H1 (cell line): ENCODE results near the gene RNU6-1. TPM values are rescaled to one million over a fixed set of nuclear protein-coding genes. Genes with fewer than 3 reads are reported as not detected.

Experiments used
- CTCF ChIA-PET: fragments of 300-600 bp; sonication (Branson Sonifier 250); formaldehyde crosslinking; loops from one replicate; lab custom pipeline; 2021; ENCODE audit not compliant: partially characterized antibody; lab: Charles Lee
- POLR2A ChIA-PET: fragments of 300-600 bp; sonication (Branson Sonifier 250); formaldehyde crosslinking; loops from one replicate; lab custom pipeline; 2021; ENCODE audit warnings: inconsistent platforms; ENCODE audit not compliant: partially characterized antibody; lab: Charles Lee
- DNase-seq, 2 experiments: peaks; one replicate each; pipeline versions ENCODE4 v3.0.0 to v3.0.0-alpha.2; 2010 to 2022; ENCODE audit warnings: low spot score in 2 of 2, low read depth in 1 of 2, mixed read lengths in 1 of 2
- FAIRE-seq: peaks from 2 replicates; lab custom pipeline; 2011; peaks lifted over from hg19 to GRCh38; lab: Jason Lieb, UNC
- H2AFZ ChIP-seq: 2 replicates; pipeline ENCODE4 v1.8.1; 2012; ENCODE audit warnings: low read length, inconsistent platforms
- H2AK5ac ChIP-seq: 2 replicates; pipeline ENCODE4 v1.6.1; 2013; ENCODE audit warnings: low read depth, low read length
- H2BK120ac ChIP-seq: replicated peaks from 2 replicates; pipeline ENCODE3; 2013; ENCODE audit warnings: low read depth, low read length, inconsistent platforms
- H2BK12ac ChIP-seq: 2 replicates; pipeline ENCODE4 v1.6.1; 2013; ENCODE audit warnings: low read depth, low read length
- H2BK15ac ChIP-seq: 2 replicates; pipeline ENCODE4 v1.6.1; 2013; ENCODE audit warnings: low read length
- H2BK20ac ChIP-seq: 2 replicates; pipeline ENCODE4 v1.6.1; 2013; ENCODE audit warnings: low read length
- H2BK5ac ChIP-seq: 2 replicates; pipeline ENCODE4 v1.6.1; 2013; ENCODE audit warnings: low read depth, low read length
- H3K14ac ChIP-seq: 2 replicates; pipeline ENCODE4 v1.6.1; 2013; ENCODE audit warnings: inconsistent platforms; ENCODE audit not compliant: insufficient read length
- H3K18ac ChIP-seq: 2 replicates; pipeline ENCODE4 v1.6.1; 2013; ENCODE audit warnings: low read length; ENCODE audit errors: extremely low read depth
- H3K23ac ChIP-seq: 2 replicates; pipeline ENCODE4 v1.6.1; 2013; ENCODE audit warnings: inconsistent platforms; ENCODE audit not compliant: insufficient read length
- H3K23me2 ChIP-seq: 2 replicates; pipeline ENCODE4 v1.6.1; 2013; ENCODE audit warnings: low read depth, low read length
- H3K27ac ChIP-seq: 2 replicates; pipeline ENCODE4 v1.6.1; 2011; ENCODE audit warnings: low read depth, low read length, inconsistent platforms
- H3K27me3 ChIP-seq, 4 experiments: replicated peaks in 1 of 4; 1 replicate in 1 of 4; 2 replicates in 3 of 4; pipeline versions ENCODE4 v1.6.1 to v1.8.1; 2011 to 2013; ENCODE audit warnings: low read length in 3 of 4, mild to moderate bottlenecking in 3 of 4, inconsistent platforms in 2 of 4, mixed read lengths in 2 of 4, moderate library complexity in 1 of 4; ENCODE audit not compliant: control insufficient read depth in 3 of 4, insufficient read depth in 3 of 4; ENCODE audit errors: extremely low read depth in 1 of 4
- H3K36me3 ChIP-seq, 4 experiments: 2 replicates each; pipeline versions ENCODE4 v1.6.1 to v1.8.1; 2011 to 2013; ENCODE audit warnings: mild to moderate bottlenecking in 4 of 4, low read length in 3 of 4, moderate library complexity in 2 of 4, control low read depth in 1 of 4, inconsistent platforms in 1 of 4; ENCODE audit not compliant: insufficient read depth in 4 of 4, control insufficient read depth in 2 of 4
- H3K4ac ChIP-seq: replicated peaks from 2 replicates; pipeline ENCODE3; 2013; ENCODE audit warnings: low read length, low read depth, mixed read lengths, inconsistent platforms; ENCODE audit not compliant: insufficient read length
- H3K4me1 ChIP-seq, 4 experiments: replicated peaks in 1 of 4; 1 replicate in 1 of 4; 2 replicates in 3 of 4; pipeline versions ENCODE4 v1.6.1 to v1.8.1; 2011 to 2013; ENCODE audit warnings: low read length in 3 of 4, inconsistent platforms in 2 of 4, mixed read lengths in 1 of 4; ENCODE audit not compliant: insufficient read depth in 4 of 4, control insufficient read depth in 3 of 4
- H3K4me2 ChIP-seq, 2 experiments: 2 replicates each; pipeline versions ENCODE4 v1.6.1 to v1.8.1; 2011 to 2013; ENCODE audit warnings: low read depth in 2 of 2, low read length in 2 of 2, control low read depth in 1 of 2, inconsistent platforms in 1 of 2, mild to moderate bottlenecking in 1 of 2; ENCODE audit not compliant: insufficient read depth in 1 of 2
- H3K4me3 ChIP-seq, 4 experiments: fragments of 200-600, 300-600 bp in 1 of 4; sonication (generic), shearing (Covaris generic), sonication (Bioruptor Twin) in 1 of 4; 2 replicates each; pipeline versions ENCODE4 v1.5.1 to v1.8.1; 2011 to 2016; ENCODE audit warnings: low read length in 4 of 4, low read depth in 3 of 4, control low read depth in 2 of 4, inconsistent platforms in 2 of 4, mild to moderate bottlenecking in 2 of 4, mixed read lengths in 1 of 4, moderate library complexity in 1 of 4; ENCODE audit not compliant: insufficient read depth in 2 of 4; ENCODE audit errors: extremely low read depth in 1 of 4
- H3K56ac ChIP-seq: replicated peaks from 2 replicates; pipeline ENCODE3; 2013; ENCODE audit warnings: low read depth, mild to moderate bottlenecking, mixed read lengths, low read length, inconsistent platforms; ENCODE audit not compliant: insufficient read length
- H3K79me1 ChIP-seq: 2 replicates; pipeline ENCODE4 v1.6.1; 2013; ENCODE audit warnings: low read depth, low read length, control low read depth
- H3K79me2 ChIP-seq, 2 experiments: 2 replicates each; pipeline versions ENCODE4 v1.6.1 to v1.8.1; 2012 to 2013; ENCODE audit warnings: low read length in 2 of 2, mild to moderate bottlenecking in 2 of 2, inconsistent platforms in 1 of 2; ENCODE audit not compliant: insufficient read depth in 2 of 2, control insufficient read depth in 1 of 2
- H3K9ac ChIP-seq, 4 experiments: replicated peaks in 1 of 4; 1 replicate in 1 of 4; 2 replicates in 3 of 4; pipeline versions ENCODE4 v1.6.1 to v1.8.1; 2011 to 2013; ENCODE audit warnings: low read depth in 3 of 4, low read length in 3 of 4, control low read depth in 2 of 4, mild to moderate bottlenecking in 2 of 4, moderate library complexity in 2 of 4, inconsistent platforms in 1 of 4; ENCODE audit errors: extremely low read depth in 1 of 4
- H3K9me3 ChIP-seq, 2 experiments: 2 replicates each; pipeline versions ENCODE4 v1.6.1 to v1.8.1; 2012 to 2013; ENCODE audit warnings: mild to moderate bottlenecking in 2 of 2, moderate library complexity in 2 of 2, control low read depth in 1 of 2, inconsistent platforms in 1 of 2, low read depth in 1 of 2, low read length in 1 of 2, mixed read lengths in 1 of 2; ENCODE audit not compliant: insufficient read depth in 2 of 2
- H4K20me1 ChIP-seq, 2 experiments: replicated peaks in 1 of 2; 2 replicates each; pipeline versions ENCODE3 to v1.8.1; 2011 to 2013; ENCODE audit warnings: inconsistent platforms in 2 of 2, low read length in 2 of 2, mild to moderate bottlenecking in 1 of 2; ENCODE audit not compliant: insufficient read depth in 2 of 2, control insufficient read depth in 1 of 2
- H4K5ac ChIP-seq: 2 replicates; pipeline ENCODE4 v1.6.1; 2013; ENCODE audit warnings: low read length, low read depth, mixed read lengths, inconsistent platforms; ENCODE audit not compliant: insufficient read length
- H4K8ac ChIP-seq: 2 replicates; pipeline ENCODE4 v1.8.0; 2013; ENCODE audit warnings: mild to moderate bottlenecking, moderate library complexity, low read length, inconsistent platforms; ENCODE audit not compliant: insufficient read depth; ENCODE audit errors: extremely low read depth
- H4K91ac ChIP-seq: replicated peaks from 2 replicates; pipeline ENCODE3; 2013; ENCODE audit warnings: low read length, mixed read lengths, inconsistent platforms; ENCODE audit not compliant: insufficient read length
- KDM1A ChIP-seq: fragments of 200-600, 300-600 bp; sonication (generic); IDR thresholded peaks from 2 replicates; pipeline ENCODE4 v1.7.1; 2016; ENCODE audit warnings: mild to moderate bottlenecking, low read length, borderline replicate concordance
- RBBP5 ChIP-seq: IDR thresholded peaks from 2 replicates; pipeline ENCODE4 v1.7.1; 2012; ENCODE audit warnings: low read depth, mild to moderate bottlenecking, inconsistent platforms, low read length, moderate library complexity, borderline replicate concordance
- RNF2 ChIP-seq: fragments of 200-900, 300-1000 bp; sonication (generic); IDR thresholded peaks from 2 replicates; pipeline ENCODE4 v1.7.1; 2016; ENCODE audit warnings: borderline replicate concordance, low read depth, mild to moderate bottlenecking, antibody characterized with exemption, low read length; ENCODE audit not compliant: poor library complexity, severe bottlenecking; ENCODE audit errors: missing control alignments
- SIN3A ChIP-seq, 2 experiments: IDR thresholded peaks in 1 of 2; conservative IDR thresholded peaks in 1 of 2; 2 replicates each; pipeline ENCODE4 v1.6.1; 2011 to 2012; ENCODE audit warnings: low read length in 2 of 2, improper control_type of control experiment in 1 of 2, low read depth in 1 of 2, mild to moderate bottlenecking in 1 of 2
- TAF1 ChIP-seq: IDR thresholded peaks from 2 replicates; pipeline ENCODE4 v1.6.1; 2011; ENCODE audit warnings: mild to moderate bottlenecking, low read depth, low read length
- WGBS, 2 experiments: shearing (Covaris generic) in 1 of 2; methylation state at CpG; one replicate each; pipeline versions ENCODE4 v1.1.6 to v1.1.7; 2013 to 2015; ENCODE audit warnings: low lambda C conversion rate in 2 of 2, mixed read lengths in 2 of 2, inconsistent platforms in 1 of 2, low coverage in 1 of 2, missing lambda C conversion rate in 1 of 2; ENCODE audit not compliant: insufficient replicate concordance in 2 of 2, insufficient coverage in 1 of 2, insufficient read length in 1 of 2; ENCODE audit errors: extremely low coverage in 1 of 2, missing lambda C conversion rate in 1 of 2; 5-methylcytosine and 5-hydroxymethylcytosine counted together
- polyA plus RNA-seq, 7 experiments: library from polyadenylated mRNA; depleted of rRNA in 3 of 7; stranded (reverse) in 5 of 7; unstranded in 2 of 7; fragments of >200 nt in 5 of 7; fragments of 200-250 nt in 2 of 7; gene quantifications; 1 replicate in 5 of 7; 2 replicates in 1 of 7; 4 replicates in 1 of 7; pipeline versions ENCODE4 v1.2.1 to v1.2.3, GENCODE V29; 2011 to 2013; ENCODE audit warnings: missing spikeins in 2 of 7, mixed read lengths in 2 of 7
- total RNA-seq: library from RNA; stranded (reverse); fragmentation: NEBNext Ultra II Directional; extraction: Animal tissue kit (Norgen Biotek cat#: 25700); gene quantifications from 2 replicates; pipeline ENCODE4 v1.2.1, GENCODE V29; 2021

RNU6-1 gene
- total and polyA plus RNA-seq, 2 of the 8 experiments (the other 6 are each of a cell fraction or from before 2014, with no cell fraction given), result not detected

GRCh38 chr15:67824976-67825880, 14.6 kb downstream of the RNU6-1 start, which contains the start of gene SKOR1:
Gene SKOR1 (plus strand): TSS chr15:67825509. CDS start chr15:67825603, 94 bp downstream.
- H4K8ac ChIP-seq, result peak within 1 kb of the TSS; percentile 66; the same call in 1 of the 2 replicates
- no peak within 1 kb of the TSS for H3K56ac ChIP-seq
- peak within 1 kb of the TSS; percentile 72; the same call in 1 of the 2 replicates for H2BK20ac ChIP-seq
- peak within 1 kb of the TSS; percentile 62 to 73 for H3K4me2 ChIP-seq
- H3K36me3 ChIP-seq, result peaks cover 0 to 27% (median 0%) of the 10 kb centered on the region in 4 experiments; a peak in 1 of 8 replicates
- peak within 1 kb of the TSS; percentile 76; the same call in 1 of the 2 replicates for H2BK12ac ChIP-seq
- peaks cover 0 to 4% of the 10 kb centered on the region in 2 experiments; a peak in 1 of 4 replicates for H3K9me3 ChIP-seq
- H2BK120ac ChIP-seq, result no peak within 1 kb of the TSS
- TF ChIP-seq SIN3A (conservative IDR thresholded peaks at IDR 0.05 in 1 of 2, IDR thresholded peaks at IDR 0.05 in 1 of 2; ENCODE audit: low read depth in 1 of 2, low read length in 2 of 2) (peak; percentile 80 to 86; a peak in 2 of 4 replicates), KDM1A (peak; percentile 53; the same call in 1 of the 2 replicates), RBBP5 (0 out of 2 replicates have a peak, but pooled peaks have one; percentile 9), TAF1 (no peak), RNF2 (peak; percentile 34)
- TF ChIP-seq, all 59 proteins: peak for 4
- no peak within 1 kb of the TSS for H4K91ac ChIP-seq
- H3K14ac ChIP-seq, result no peak within 1 kb of the TSS
- H4K5ac ChIP-seq, result no peak within 1 kb of the TSS
- ChIA-PET POLR2A (interaction anchor here (1.6 to 5.0 kb wide), 2 partner anchors 6 to 14 kb away, joined by 3 to 24 read pairs; no protein-coding TSS in a partner anchor), CTCF (interaction anchor here (0.8 to 2.6 kb wide), 3 partner anchors 10 to 392 kb away, joined by 3 to 11 read pairs (median 4); no protein-coding TSS in a partner anchor)
- H2AFZ ChIP-seq, result no peak within 1 kb of the TSS
- H3K18ac ChIP-seq, result peak within 1 kb of the TSS; percentile 60
- peak within 1 kb of the TSS; percentile 87 for H2AK5ac ChIP-seq
- no peaks in the 10 kb centered on the region for H3K79me2 ChIP-seq
- H3K4ac ChIP-seq, result no peak within 1 kb of the TSS
- peaks cover 28 to 32% of the 10 kb centered on the region in 2 experiments for H4K20me1 ChIP-seq
- H3K4me3 ChIP-seq, result peak within 1 kb of the TSS in 2 of 4 experiments; percentile 23 to 50; a peak in 5 of 8 replicates
- peak within 1 kb of the TSS; percentile 89; the same call in 1 of the 2 replicates for H2BK15ac ChIP-seq
- peak in 1 of 2 experiments; percentile 79 for DNase-seq
- H3K27me3 ChIP-seq, result peaks cover 98 to 100% (median 100%) of the 10 kb centered on the region in 4 experiments
- H3K9ac ChIP-seq, result no peak within 1 kb of the TSS
- H3K23me2 ChIP-seq, result peaks cover 11% of the 10 kb centered on the region; the same call in 1 of the 2 replicates
- H3K27ac ChIP-seq, result no peak within 1 kb of the TSS
- H2BK5ac ChIP-seq, result 0 out of 2 replicates have a peak within 1 kb of the TSS, but pooled peaks have one; percentile 21
- H3K4me1 ChIP-seq, result peaks cover 8 to 68% (median 46%) of the 10 kb centered on the region in 4 experiments
- WGBS, 2 experiments, result 4% methylated on average over 41 of the region's 58 CpGs; no CpG with 5 or more reads in 1 of the 2 experiments
- FAIRE-seq, result no peak
- no peaks in the 10 kb centered on the region for H3K79me1 ChIP-seq
- H3K23ac ChIP-seq, result no peak within 1 kb of the TSS
